ENCODE measurements around the gene KIAA1671. TPM values are rescaled to one million over a fixed set of nuclear protein-coding genes. Genes with fewer than 3 reads are reported as not detected.
A peak's percentile ranks its signal among the peaks of the same experiment; 100 is the strongest.

KIAA1671 gene
- total RNA-seq, 4 donors from 2014 or later = 30.6 to 52.7 (median 39.9) TPM

- Histone ChIP-seq H3K27ac (no peak overlapping the region), H3K9me3 (no peaks in the 10 kb centered on the region), H3K4me1 (peaks cover 0 to 36% (median 3%) of the 10 kb centered on the region in 4 donors), H3K4me3 (no peak overlapping the region), H3K36me3 (peaks cover 0 to 14% (median 0%) of the 10 kb centered on the region in 3 donors), H3K27me3 (no peaks in the 10 kb centered on the region)
- WGBS, 2 donors = 83 to 87% methylated on average over 16 of the region's 16 CpGs
- no peak for DNase-seq (ENCODE audit: low spot score in 2 of 2)
- TF ChIP-seq POLR2A (IDR thresholded peaks at IDR 0.05) (no peak), EP300 (IDR thresholded peaks at IDR 0.05) (no peak), CTCF (IDR thresholded peaks at IDR 0.05) (no peak)
Observed at GRCh38 chr22:25064894-25065560, 112.5 kb downstream of the KIAA1671 start.

GRCh38 chr22:25066861-25067435 is 114.4 kb downstream of the KIAA1671 start:
- H3K4me1 ChIP-seq = peaks cover 0 to 38% (median 5%) of the 10 kb centered on the region in 4 donors
- H3K36me3 ChIP-seq = peaks cover 0 to 16% (median 0%) of the 10 kb centered on the region in 3 donors
- 90 to 93% methylated on average over 9 to 15 of the region's 15 CpGs for WGBS, 2 donors
- no peaks in the 10 kb centered on the region for H3K9me3 ChIP-seq
- peak overlapping the region in 1 of 4 donors; percentile 21 for H3K27ac ChIP-seq
- H3K4me3 ChIP-seq = no peak overlapping the region
- TF ChIP-seq POLR2A (IDR thresholded peaks at IDR 0.05) (no peak), EP300 (IDR thresholded peaks at IDR 0.05) (no peak), CTCF (IDR thresholded peaks at IDR 0.05) (no peak)
- no peak for DNase-seq (ENCODE audit: low spot score in 2 of 2)
- no peaks in the 10 kb centered on the region for H3K27me3 ChIP-seq

GRCh38 chr22:25067851-25068421 is 115.4 kb downstream of the KIAA1671 start:
- H3K36me3 ChIP-seq = peaks cover 0 to 18% (median 0%) of the 10 kb centered on the region in 3 donors
- H3K4me1 ChIP-seq = peaks cover 0 to 34% (median 5%) of the 10 kb centered on the region in 4 donors
- H3K27me3 ChIP-seq = no peaks in the 10 kb centered on the region
- 57 to 73% methylated on average over 7 to 12 of the region's 18 CpGs for WGBS, 2 donors
- no peaks in the 10 kb centered on the region for H3K9me3 ChIP-seq
- H3K27ac ChIP-seq = peak overlapping the region in 1 of 4 donors; percentile 21
- no peak for TF ChIP-seq CTCF (IDR thresholded peaks at IDR 0.05)
- no peak for TF ChIP-seq EP300 (IDR thresholded peaks at IDR 0.05)
- no peak for TF ChIP-seq POLR2A (IDR thresholded peaks at IDR 0.05)
- H3K4me3 ChIP-seq = no peak overlapping the region
- DNase-seq (ENCODE audit: low spot score in 2 of 2) = no peak

GRCh38 chr22:25068707-25069106 is 116.2 kb downstream of the KIAA1671 start:
- Histone ChIP-seq H3K27ac (peak overlapping the region in 1 of 4 donors; percentile 11), H3K4me3 (no peak overlapping the region), H3K4me1 (peaks cover 0 to 34% (median 5%) of the 10 kb centered on the region in 4 donors), H3K36me3 (peaks cover 0 to 18% (median 0%) of the 10 kb centered on the region in 3 donors), H3K27me3 (no peaks in the 10 kb centered on the region), H3K9me3 (no peaks in the 10 kb centered on the region)
- WGBS, 2 donors = 89 to 93% methylated on average over 9 of the region's 9 CpGs
- DNase-seq (ENCODE audit: low spot score in 2 of 2) = no peak
- TF ChIP-seq POLR2A (IDR thresholded peaks at IDR 0.05) = no peak

- Histone ChIP-seq H3K4me3 (no peak overlapping the region), H3K4me1 (peaks cover 0 to 34% (median 5%) of the 10 kb centered on the region in 4 donors), H3K27me3 (no peaks in the 10 kb centered on the region), H3K36me3 (peaks cover 0 to 18% (median 0%) of the 10 kb centered on the region in 3 donors), H3K27ac (peak overlapping the region in 1 of 4 donors; percentile 79), H3K9me3 (no peaks in the 10 kb centered on the region)
- DNase-seq (ENCODE audit: low spot score in 2 of 2) = no peak
- TF ChIP-seq CTCF (IDR thresholded peaks at IDR 0.05) (no peak), POLR2A (IDR thresholded peaks at IDR 0.05) (no peak), EP300 (IDR thresholded peaks at IDR 0.05) (no peak)
- 85 to 94% methylated on average over 5 of the region's 5 CpGs for WGBS, 2 donors
Observed at GRCh38 chr22:25069426-25069757, 116.9 kb downstream of the KIAA1671 start.
